MM.1S (cell line): Measurements from ENCODE around the gene CNTN5.
A peak's percentile ranks its signal among the peaks of the same experiment; 100 is the strongest.

Source experiments
- DNase-seq: peaks from one replicate; pipeline ENCODE4 v3.0.0-alpha.2; 2015
- H2AFZ ChIP-seq: fragments of 300-600 bp; sonication (generic); 2 replicates; pipeline ENCODE4 v1.6.0; 2016; ENCODE audit warnings: antibody characterized with exemption, low read length
- H3F3A ChIP-seq: fragments of 300-600 bp; sonication (generic); 2 replicates; pipeline ENCODE4 v1.6.1; 2016; ENCODE audit warnings: mild to moderate bottlenecking, antibody characterized with exemption, low read length, moderate library complexity, mixed read lengths; ENCODE audit not compliant: insufficient read depth
- H3K27ac ChIP-seq: fragments of 300-600 bp; sonication (generic); 2 replicates; pipeline ENCODE4 v1.5.1; 2016; ENCODE audit warnings: mild to moderate bottlenecking, low read length
- H3K27me3 ChIP-seq: fragments of 300-600 bp; sonication (generic); replicated peaks from 2 replicates; pipeline ENCODE4 v1.6.0; 2016; ENCODE audit warnings: low read length; ENCODE audit not compliant: insufficient read depth
- H3K36me3 ChIP-seq: fragments of 300-600 bp; sonication (generic); replicated peaks from 2 replicates; pipeline ENCODE4 v1.6.1; 2016; ENCODE audit warnings: mild to moderate bottlenecking, low read length, mixed read lengths; ENCODE audit not compliant: insufficient read depth
- H3K4me1 ChIP-seq: fragments of 300-600 bp; sonication (generic); 2 replicates; pipeline ENCODE4 v1.6.1; 2016; ENCODE audit warnings: low read length, mixed read lengths
- H3K4me2 ChIP-seq: fragments of 300-600 bp; sonication (generic); 2 replicates; pipeline ENCODE4 v1.6.0; 2016; ENCODE audit warnings: low read depth, low read length
- H3K4me3 ChIP-seq: fragments of 300-600 bp; sonication (generic); 2 replicates; pipeline ENCODE4 v1.5.1; 2016; ENCODE audit warnings: low read length, mixed read lengths
- H3K79me2 ChIP-seq: fragments of 300-600 bp; sonication (generic); 2 replicates; pipeline ENCODE4 v1.6.1; 2016; ENCODE audit warnings: mixed run types, low read length, mixed read lengths
- H3K9ac ChIP-seq: fragments of 300-600 bp; sonication (generic); 2 replicates; pipeline ENCODE4 v1.6.1; 2016; ENCODE audit warnings: low read length, mixed read lengths
- H3K9me2 ChIP-seq: fragments of 300-600 bp; sonication (generic); replicated peaks from 2 replicates; pipeline ENCODE4 v1.6.1; 2016; ENCODE audit warnings: mild to moderate bottlenecking, low read length, mixed read lengths; ENCODE audit not compliant: insufficient read depth
- H3K9me3 ChIP-seq: fragments of 300-600 bp; sonication (generic); replicated peaks from 2 replicates; pipeline ENCODE4 v1.6.1; 2016; ENCODE audit warnings: mild to moderate bottlenecking, low read length, mixed read lengths; ENCODE audit not compliant: insufficient read depth
- H4K20me1 ChIP-seq: fragments of 300-600 bp; sonication (generic); 2 replicates; pipeline ENCODE4 v1.6.1; 2016; ENCODE audit warnings: mild to moderate bottlenecking, low read length, moderate library complexity, mixed read lengths; ENCODE audit not compliant: insufficient read depth
- EZH2 ChIP-seq: fragments of 300-600 bp; sonication (generic); optimal IDR thresholded peaks from 2 replicates; pipeline ENCODE3; 2017; ENCODE audit warnings: low read depth, mild to moderate bottlenecking, antibody characterized with exemption, low read length, mixed read lengths
- EZH2phosphoT487 ChIP-seq: fragments of 300-600 bp; sonication (generic); IDR thresholded peaks from 2 replicates; pipeline ENCODE4 v1.6.1; 2018; ENCODE audit warnings: antibody characterized with exemption, low read length
- TF ChIP-seq, protein P1 (sequence below): fragments of 300-600 bp; sonication (generic); IDR thresholded peaks from 2 replicates; pipeline ENCODE4 v1.5.1; 2016; ENCODE audit warnings: antibody characterized with exemption, low read length, mixed read lengths

Gene CNTN5

DNA sequence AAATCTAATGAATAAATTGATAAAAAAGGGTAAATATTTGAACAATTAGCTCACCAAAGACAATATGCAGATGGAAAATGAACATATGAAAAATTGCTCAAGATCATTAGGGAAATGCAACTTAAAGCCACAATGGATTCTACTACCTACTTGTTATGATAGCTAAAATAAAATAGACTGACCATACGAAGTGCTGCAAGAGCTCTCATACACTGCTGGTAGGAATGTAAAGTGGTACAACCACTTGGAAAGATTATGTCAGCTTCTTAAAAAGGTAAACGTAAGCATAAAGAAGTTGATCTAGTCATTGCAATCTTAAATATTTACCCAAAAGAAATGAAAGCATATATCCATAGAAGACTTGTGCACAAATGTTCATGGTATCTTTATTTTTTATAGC, 1162.2 kb downstream of the CNTN5 start:
- Histone ChIP-seq H3K27me3 (no peaks in the 10 kb centered on the region), H3K9me2 (no peaks in the 10 kb centered on the region), H3K27ac (no peak overlapping the region), H3F3A (no peaks in the 10 kb centered on the region), H2AFZ (no peak overlapping the region), H3K4me2 (no peak overlapping the region), H3K4me3 (no peak overlapping the region), H3K36me3 (no peaks in the 10 kb centered on the region), H3K79me2 (no peaks in the 10 kb centered on the region), H3K9ac (no peak overlapping the region), H4K20me1 (no peaks in the 10 kb centered on the region), H3K4me1 (no peaks in the 10 kb centered on the region), H3K9me3 (no peaks in the 10 kb centered on the region)
- TF ChIP-seq EZH2 (no peak), EZH2phosphoT487 (no peak)
- TF ChIP-seq, protein P1, sequence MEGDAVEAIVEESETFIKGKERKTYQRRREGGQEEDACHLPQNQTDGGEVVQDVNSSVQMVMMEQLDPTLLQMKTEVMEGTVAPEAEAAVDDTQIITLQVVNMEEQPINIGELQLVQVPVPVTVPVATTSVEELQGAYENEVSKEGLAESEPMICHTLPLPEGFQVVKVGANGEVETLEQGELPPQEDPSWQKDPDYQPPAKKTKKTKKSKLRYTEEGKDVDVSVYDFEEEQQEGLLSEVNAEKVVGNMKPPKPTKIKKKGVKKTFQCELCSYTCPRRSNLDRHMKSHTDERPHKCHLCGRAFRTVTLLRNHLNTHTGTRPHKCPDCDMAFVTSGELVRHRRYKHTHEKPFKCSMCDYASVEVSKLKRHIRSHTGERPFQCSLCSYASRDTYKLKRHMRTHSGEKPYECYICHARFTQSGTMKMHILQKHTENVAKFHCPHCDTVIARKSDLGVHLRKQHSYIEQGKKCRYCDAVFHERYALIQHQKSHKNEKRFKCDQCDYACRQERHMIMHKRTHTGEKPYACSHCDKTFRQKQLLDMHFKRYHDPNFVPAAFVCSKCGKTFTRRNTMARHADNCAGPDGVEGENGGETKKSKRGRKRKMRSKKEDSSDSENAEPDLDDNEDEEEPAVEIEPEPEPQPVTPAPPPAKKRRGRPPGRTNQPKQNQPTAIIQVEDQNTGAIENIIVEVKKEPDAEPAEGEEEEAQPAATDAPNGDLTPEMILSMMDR: no peak
- no peak for DNase-seq

DNA sequence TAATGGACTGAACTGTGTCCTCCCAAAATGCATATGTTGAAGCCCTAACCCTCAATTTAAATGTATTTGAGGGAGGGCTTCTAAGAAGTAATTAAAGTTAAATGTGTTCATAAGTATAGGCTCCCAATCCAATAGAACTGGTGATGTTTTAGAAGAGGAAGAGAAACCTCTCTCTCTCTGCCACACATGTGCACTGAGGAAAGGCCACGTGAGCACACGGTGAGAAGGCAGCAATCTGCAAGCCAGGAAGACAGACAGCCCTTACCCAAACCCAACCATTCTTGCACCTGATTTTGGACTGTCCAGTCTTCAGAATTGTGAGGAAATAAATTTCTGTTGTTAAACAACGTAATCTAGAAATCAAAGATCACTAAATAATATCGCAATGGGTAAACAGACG, 1164.8 kb downstream of the CNTN5 start:
- TF ChIP-seq EZH2 (no peak), EZH2phosphoT487 (no peak)
- TF ChIP-seq, protein P1: no peak
- H3K79me2 ChIP-seq: no peaks in the 10 kb centered on the region
- no peaks in the 10 kb centered on the region for H3K9me3 ChIP-seq
- H2AFZ ChIP-seq: no peak overlapping the region
- no peaks in the 10 kb centered on the region for H4K20me1 ChIP-seq
- no peak for DNase-seq
- no peaks in the 10 kb centered on the region for H3K27me3 ChIP-seq
- H3K9me2 ChIP-seq: no peaks in the 10 kb centered on the region
- H3K9ac ChIP-seq: no peak overlapping the region
- H3K4me3 ChIP-seq: no peak overlapping the region
- 0 out of 2 replicates have a peak, but pooled peaks cover 7% of the 10 kb centered on the region for H3K4me1 ChIP-seq
- H3K36me3 ChIP-seq: no peaks in the 10 kb centered on the region
- H3K4me2 ChIP-seq: no peak overlapping the region
- H3F3A ChIP-seq: 0 out of 2 replicates have a peak, but pooled peaks cover 8% of the 10 kb centered on the region
- H3K27ac ChIP-seq: no peak overlapping the region

DNA sequence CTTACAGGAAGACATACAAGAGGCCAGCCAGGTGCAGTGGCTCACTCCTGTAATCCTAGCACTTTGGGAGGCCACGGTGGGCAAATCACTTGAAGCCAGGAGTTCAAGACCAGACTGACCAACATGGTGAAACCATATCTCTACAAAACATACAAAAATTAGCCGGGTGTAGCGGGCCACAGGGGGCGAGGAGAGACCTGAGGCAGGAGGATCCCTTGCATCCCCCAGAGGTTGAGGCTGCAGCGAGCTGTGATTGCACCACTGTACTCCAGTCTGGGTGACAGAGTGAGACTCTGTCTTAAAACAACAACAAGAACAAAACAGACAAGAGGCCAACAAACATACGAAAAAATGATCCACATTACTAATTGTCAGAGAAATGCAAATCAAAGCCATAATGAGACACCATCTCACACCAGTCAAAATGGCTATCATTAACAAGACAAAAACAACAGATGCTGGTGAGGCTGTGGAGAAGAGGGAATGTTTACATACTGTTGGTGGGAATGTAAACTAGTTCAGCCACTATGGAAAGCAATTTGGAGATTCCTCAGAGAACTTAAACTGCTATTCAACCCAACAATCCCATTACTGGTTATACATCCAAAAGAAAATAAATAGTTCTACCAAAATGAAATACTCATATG, 1167.5 kb downstream of the CNTN5 start:
- no peak for TF ChIP-seq EZH2
- Histone ChIP-seq H3K9me3 (no peaks in the 10 kb centered on the region), H3K4me2 (no peak overlapping the region), H3K4me1 (peaks cover 12% of the 10 kb centered on the region; the same call in 1 of the 2 replicates), H3K4me3 (no peak overlapping the region), H3K27me3 (no peaks in the 10 kb centered on the region), H2AFZ (no peak overlapping the region), H3K9me2 (no peaks in the 10 kb centered on the region), H3K79me2 (no peaks in the 10 kb centered on the region), H3F3A (0 out of 2 replicates have a peak, but pooled peaks cover 8% of the 10 kb centered on the region), H3K36me3 (no peaks in the 10 kb centered on the region), H3K27ac (no peak overlapping the region), H3K9ac (no peak overlapping the region), H4K20me1 (no peaks in the 10 kb centered on the region)
- no peak for DNase-seq

DNA sequence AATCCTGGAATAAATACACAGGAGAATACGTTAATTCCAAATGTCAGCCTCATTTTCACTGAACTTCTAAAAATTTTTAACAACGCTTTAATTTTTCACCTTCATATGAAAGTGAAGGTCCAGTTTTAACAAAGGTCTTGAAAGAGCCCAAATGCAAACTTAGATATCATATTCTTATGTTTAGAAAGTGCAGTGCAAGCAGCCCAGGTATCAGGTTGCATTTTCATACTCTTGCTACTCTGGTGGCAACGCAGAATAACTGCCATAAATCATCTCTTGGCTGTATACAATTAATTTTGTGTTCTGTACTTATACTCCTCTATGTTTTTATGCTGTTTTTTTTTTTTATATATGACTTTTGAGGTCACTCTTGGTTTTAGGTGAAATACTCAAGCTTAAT, 1169.6 kb downstream of the CNTN5 start:
- Histone ChIP-seq H3K4me1 (peaks cover 12% of the 10 kb centered on the region; the same call in 1 of the 2 replicates), H3K79me2 (no peaks in the 10 kb centered on the region), H3K9ac (no peak overlapping the region), H3K27me3 (no peaks in the 10 kb centered on the region), H2AFZ (peak overlapping the region; percentile 15; the same call in 1 of the 2 replicates), H3K27ac (peak overlapping the region; percentile 28; the same call in 1 of the 2 replicates), H3F3A (0 out of 2 replicates have a peak, but pooled peaks cover 8% of the 10 kb centered on the region), H3K9me2 (no peaks in the 10 kb centered on the region), H3K36me3 (no peaks in the 10 kb centered on the region), H4K20me1 (no peaks in the 10 kb centered on the region), H3K4me3 (peak overlapping the region; percentile 46), H3K4me2 (peak overlapping the region; percentile 48), H3K9me3 (no peaks in the 10 kb centered on the region)
- TF ChIP-seq EZH2phosphoT487: no peak
- TF ChIP-seq, protein P1: no peak
- no peak for TF ChIP-seq EZH2
- DNase-seq: peak; percentile 81
